HEK293 (cell line): ENCODE measurements around the gene CCNYL1.

Experiments
- CTCF ChIA-PET: fragments of 350-600 bp; formaldehyde crosslinking; extraction: SDS; loops from one replicate; lab custom pipeline; 2021; ENCODE audit warnings: antibody characterized with exemption; lab: Yijun Ruan, JAX
- POLR2A ChIA-PET: fragments of 300-600 bp; formaldehyde crosslinking; extraction: SDS; loops from one replicate; lab custom pipeline; 2020; ENCODE audit warnings: antibody characterized with exemption, inconsistent platforms; lab: Yijun Ruan, JAX
- H3K27ac ChIP-seq: fragments of 200-500 bp; sonication (Bioruptor generic); 2 replicates; pipeline ENCODE4 v1.5.1; 2014; ENCODE audit warnings: low read depth, low read length, control low read depth, inconsistent platforms; ENCODE audit errors: extremely low read depth
- H3K36me3 ChIP-seq, 2 experiments: fragments of 200-500 bp in 1 of 2; sonication (Bioruptor generic) in 1 of 2; 1 replicate in 1 of 2; 2 replicates in 1 of 2; pipeline ENCODE4 v1.5.1; 2014 to 2017; ENCODE audit warnings: inconsistent platforms in 2 of 2, low read length in 2 of 2; ENCODE audit not compliant: control insufficient read depth in 2 of 2, insufficient read depth in 1 of 2
- H3K4me1 ChIP-seq: fragments of 200-500 bp; sonication (Bioruptor generic); 2 replicates; pipeline ENCODE4 v1.5.1; 2014; ENCODE audit warnings: mild to moderate bottlenecking, low read length, inconsistent platforms; ENCODE audit not compliant: control insufficient read depth, insufficient read depth
- H3K4me3 ChIP-seq: 2 replicates; pipeline ENCODE4 v1.5.1; 2011; ENCODE audit warnings: low read depth, mild to moderate bottlenecking, control low read depth, low read length, moderate library complexity
- H3K9me3 ChIP-seq: fragments of 200-500 bp; sonication (Bioruptor generic); 2 replicates; pipeline ENCODE4 v1.5.1; 2014; ENCODE audit warnings: low read depth, low read length, inconsistent platforms; ENCODE audit not compliant: control insufficient read depth, insufficient read depth
- GLIS2 ChIP-seq: fragments of 450-650 bp; formaldehyde crosslinking; IDR thresholded peaks from 2 replicates; pipeline ENCODE4 v1.5.1; 2016; ENCODE audit warnings: missing biosample characterization, missing genetic modification characterization
- HOXA7 ChIP-seq: sonication (generic); formaldehyde crosslinking; IDR thresholded peaks from 2 replicates; pipeline ENCODE4 v1.8.1; 2022; ENCODE audit warnings: missing genetic modification reagents, borderline replicate concordance
- KLF16 ChIP-seq: fragments of 450-650 bp; formaldehyde crosslinking; IDR thresholded peaks from 2 replicates; pipeline ENCODE4 v1.5.1; 2017; ENCODE audit warnings: missing biosample characterization, missing genetic modification characterization
- REPIN1 ChIP-seq: fragments of 450-650 bp; formaldehyde crosslinking; IDR thresholded peaks from 2 replicates; pipeline ENCODE4 v1.5.1; 2017; ENCODE audit warnings: missing biosample characterization, missing genetic modification characterization, low read depth
- SP2 ChIP-seq: fragments of 450-650 bp; formaldehyde crosslinking; IDR thresholded peaks from 2 replicates; pipeline ENCODE4 v1.5.1; 2016; ENCODE audit warnings: missing biosample characterization, missing genetic modification characterization
- ZBTB17 ChIP-seq: fragments of 450-650 bp; formaldehyde crosslinking; IDR thresholded peaks from 2 replicates; pipeline ENCODE4 v1.5.1; 2016; ENCODE audit warnings: missing biosample characterization, missing genetic modification characterization
- ZNF169 ChIP-seq: fragments of 450-650 bp; formaldehyde crosslinking; IDR thresholded peaks from 2 replicates; pipeline ENCODE4 v1.5.1; 2016; ENCODE audit warnings: missing biosample characterization, missing genetic modification characterization
- ZNF629 ChIP-seq: fragments of 450-650 bp; formaldehyde crosslinking; IDR thresholded peaks from 2 replicates; pipeline ENCODE4 v1.5.1; 2017; ENCODE audit warnings: missing biosample characterization, missing genetic modification characterization
- ZNF785 ChIP-seq: fragments of 450-650 bp; formaldehyde crosslinking; IDR thresholded peaks from 2 replicates; pipeline ENCODE4 v1.5.1; 2016; ENCODE audit warnings: missing biosample characterization, missing genetic modification characterization
- ZSCAN23 ChIP-seq: fragments of 450-650 bp; formaldehyde crosslinking; IDR thresholded peaks from 2 replicates; pipeline ENCODE4 v1.5.1; 2016; ENCODE audit warnings: missing biosample characterization, missing genetic modification characterization
- TF ChIP-seq, protein P1 (sequence below): fragments of 450-650 bp; formaldehyde crosslinking; IDR thresholded peaks from 2 replicates; pipeline ENCODE4 v1.5.1; 2016; ENCODE audit warnings: missing biosample characterization, missing genetic modification characterization, borderline replicate concordance
- TF ChIP-seq, protein P2 (sequence below): fragments of 450-650 bp; formaldehyde crosslinking; IDR thresholded peaks from 2 replicates; pipeline ENCODE4 v1.5.1; 2016; ENCODE audit warnings: missing biosample characterization, missing genetic modification characterization
- TF ChIP-seq, protein P3 (sequence below): fragments of 450-650 bp; formaldehyde crosslinking; IDR thresholded peaks from 2 replicates; pipeline ENCODE4 v1.5.1; 2016; ENCODE audit warnings: missing biosample characterization, missing genetic modification characterization
- TF ChIP-seq, protein P4 (sequence below): fragments of 450-650 bp; formaldehyde crosslinking; IDR thresholded peaks from 2 replicates; pipeline ENCODE4 v1.5.1; 2016; ENCODE audit warnings: missing biosample characterization, missing genetic modification characterization
- TF ChIP-seq, protein P5 (sequence below): fragments of 450-650 bp; formaldehyde crosslinking; IDR thresholded peaks from 2 replicates; pipeline ENCODE4 v1.5.1; 2016; ENCODE audit warnings: missing biosample characterization, missing genetic modification characterization
- TF ChIP-seq, protein P6 (sequence below): fragments of 450-650 bp; formaldehyde crosslinking; IDR thresholded peaks from 2 replicates; pipeline ENCODE4 v1.5.1; 2016; ENCODE audit warnings: missing biosample characterization, missing genetic modification characterization, borderline replicate concordance

The CCNYL1 gene

DNA sequence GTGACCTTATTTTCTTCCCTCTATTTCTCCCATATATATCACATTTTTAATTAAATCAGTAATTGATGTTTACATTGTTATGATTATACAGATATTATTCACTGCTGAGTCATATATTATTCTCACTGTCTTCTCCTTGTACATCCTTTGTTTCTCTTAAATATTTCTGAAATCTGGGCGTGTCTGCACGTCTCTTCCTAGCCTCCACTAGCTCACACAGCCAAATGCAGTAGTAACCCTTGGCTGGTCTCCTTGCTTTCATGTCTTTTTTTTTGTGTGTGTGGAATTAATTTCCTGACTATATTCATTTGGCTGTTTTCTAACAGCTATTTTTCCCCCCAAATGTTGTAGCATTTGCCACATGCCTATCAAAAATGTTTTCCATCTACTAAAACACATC lies 15.8 kb downstream of the CCNYL1 start:
- TF ChIP-seq, protein P1, sequence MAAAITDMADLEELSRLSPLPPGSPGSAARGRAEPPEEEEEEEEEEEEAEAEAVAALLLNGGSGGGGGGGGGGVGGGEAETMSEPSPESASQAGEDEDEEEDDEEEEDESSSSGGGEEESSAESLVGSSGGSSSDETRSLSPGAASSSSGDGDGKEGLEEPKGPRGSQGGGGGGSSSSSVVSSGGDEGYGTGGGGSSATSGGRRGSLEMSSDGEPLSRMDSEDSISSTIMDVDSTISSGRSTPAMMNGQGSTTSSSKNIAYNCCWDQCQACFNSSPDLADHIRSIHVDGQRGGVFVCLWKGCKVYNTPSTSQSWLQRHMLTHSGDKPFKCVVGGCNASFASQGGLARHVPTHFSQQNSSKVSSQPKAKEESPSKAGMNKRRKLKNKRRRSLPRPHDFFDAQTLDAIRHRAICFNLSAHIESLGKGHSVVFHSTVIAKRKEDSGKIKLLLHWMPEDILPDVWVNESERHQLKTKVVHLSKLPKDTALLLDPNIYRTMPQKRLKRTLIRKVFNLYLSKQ (tag by site-specific recombination): no peak
- TF ChIP-seq ZNF785 (tag by site-specific recombination) (no peak), ZNF169 (tag by site-specific recombination) (no peak), KLF16 (no peak), REPIN1 (no peak), SP2 (tag by site-specific recombination) (no peak), ZNF629 (tag by site-specific recombination) (no peak), ZSCAN23 (no peak), ZBTB17 (tag by site-specific recombination) (no peak), GLIS2 (tag by site-specific recombination) (no peak), HOXA7 (CRISPR knock-in tag) (no peak)
- TF ChIP-seq, protein P2, sequence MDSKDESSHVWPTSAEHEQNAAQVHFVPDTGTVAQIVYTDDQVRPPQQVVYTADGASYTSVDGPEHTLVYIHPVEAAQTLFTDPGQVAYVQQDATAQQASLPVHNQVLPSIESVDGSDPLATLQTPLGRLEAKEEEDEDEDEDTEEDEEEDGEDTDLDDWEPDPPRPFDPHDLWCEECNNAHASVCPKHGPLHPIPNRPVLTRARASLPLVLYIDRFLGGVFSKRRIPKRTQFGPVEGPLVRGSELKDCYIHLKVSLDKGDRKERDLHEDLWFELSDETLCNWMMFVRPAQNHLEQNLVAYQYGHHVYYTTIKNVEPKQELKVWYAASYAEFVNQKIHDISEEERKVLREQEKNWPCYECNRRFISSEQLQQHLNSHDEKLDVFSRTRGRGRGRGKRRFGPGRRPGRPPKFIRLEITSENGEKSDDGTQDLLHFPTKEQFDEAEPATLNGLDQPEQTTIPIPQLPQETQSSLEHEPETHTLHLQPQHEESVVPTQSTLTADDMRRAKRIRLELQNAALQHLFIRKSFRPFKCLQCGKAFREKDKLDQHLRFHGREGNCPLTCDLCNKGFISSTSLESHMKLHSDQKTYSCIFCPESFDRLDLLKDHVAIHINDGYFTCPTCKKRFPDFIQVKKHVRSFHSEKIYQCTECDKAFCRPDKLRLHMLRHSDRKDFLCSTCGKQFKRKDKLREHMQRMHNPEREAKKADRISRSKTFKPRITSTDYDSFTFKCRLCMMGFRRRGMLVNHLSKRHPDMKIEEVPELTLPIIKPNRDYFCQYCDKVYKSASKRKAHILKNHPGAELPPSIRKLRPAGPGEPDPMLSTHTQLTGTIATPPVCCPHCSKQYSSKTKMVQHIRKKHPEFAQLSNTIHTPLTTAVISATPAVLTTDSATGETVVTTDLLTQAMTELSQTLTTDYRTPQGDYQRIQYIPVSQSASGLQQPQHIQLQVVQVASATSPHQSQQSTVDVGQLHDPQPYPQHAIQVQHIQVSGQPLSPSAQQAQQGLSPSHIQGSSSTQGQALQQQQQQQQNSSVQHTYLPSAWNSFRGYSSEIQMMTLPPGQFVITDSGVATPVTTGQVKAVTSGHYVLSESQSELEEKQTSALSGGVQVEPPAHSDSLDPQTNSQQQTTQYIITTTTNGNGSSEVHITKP (tag by site-specific recombination): no peak
- TF ChIP-seq, protein P3, sequence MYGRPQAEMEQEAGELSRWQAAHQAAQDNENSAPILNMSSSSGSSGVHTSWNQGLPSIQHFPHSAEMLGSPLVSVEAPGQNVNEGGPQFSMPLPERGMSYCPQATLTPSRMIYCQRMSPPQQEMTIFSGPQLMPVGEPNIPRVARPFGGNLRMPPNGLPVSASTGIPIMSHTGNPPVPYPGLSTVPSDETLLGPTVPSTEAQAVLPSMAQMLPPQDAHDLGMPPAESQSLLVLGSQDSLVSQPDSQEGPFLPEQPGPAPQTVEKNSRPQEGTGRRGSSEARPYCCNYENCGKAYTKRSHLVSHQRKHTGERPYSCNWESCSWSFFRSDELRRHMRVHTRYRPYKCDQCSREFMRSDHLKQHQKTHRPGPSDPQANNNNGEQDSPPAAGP (tag by site-specific recombination): no peak
- TF ChIP-seq, protein P4, sequence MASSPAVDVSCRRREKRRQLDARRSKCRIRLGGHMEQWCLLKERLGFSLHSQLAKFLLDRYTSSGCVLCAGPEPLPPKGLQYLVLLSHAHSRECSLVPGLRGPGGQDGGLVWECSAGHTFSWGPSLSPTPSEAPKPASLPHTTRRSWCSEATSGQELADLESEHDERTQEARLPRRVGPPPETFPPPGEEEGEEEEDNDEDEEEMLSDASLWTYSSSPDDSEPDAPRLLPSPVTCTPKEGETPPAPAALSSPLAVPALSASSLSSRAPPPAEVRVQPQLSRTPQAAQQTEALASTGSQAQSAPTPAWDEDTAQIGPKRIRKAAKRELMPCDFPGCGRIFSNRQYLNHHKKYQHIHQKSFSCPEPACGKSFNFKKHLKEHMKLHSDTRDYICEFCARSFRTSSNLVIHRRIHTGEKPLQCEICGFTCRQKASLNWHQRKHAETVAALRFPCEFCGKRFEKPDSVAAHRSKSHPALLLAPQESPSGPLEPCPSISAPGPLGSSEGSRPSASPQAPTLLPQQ (tag by site-specific recombination): no peak
- TF ChIP-seq, protein P5, sequence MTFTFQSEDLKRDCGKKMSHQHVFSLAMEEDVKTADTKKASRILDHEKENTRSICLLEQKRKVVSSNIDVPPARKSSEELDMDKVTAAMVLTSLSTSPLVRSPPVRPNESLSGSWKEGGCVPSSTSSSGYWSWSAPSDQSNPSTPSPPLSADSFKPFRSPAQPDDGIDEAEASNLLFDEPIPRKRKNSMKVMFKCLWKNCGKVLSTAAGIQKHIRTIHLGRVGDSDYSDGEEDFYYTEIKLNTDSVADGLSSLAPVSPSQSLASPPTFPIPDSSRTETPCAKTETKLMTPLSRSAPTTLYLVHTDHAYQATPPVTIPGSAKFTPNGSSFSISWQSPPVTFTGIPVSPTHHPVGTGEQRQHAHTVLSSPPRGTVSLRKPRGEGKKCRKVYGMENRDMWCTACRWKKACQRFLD: no peak
- TF ChIP-seq, protein P6, sequence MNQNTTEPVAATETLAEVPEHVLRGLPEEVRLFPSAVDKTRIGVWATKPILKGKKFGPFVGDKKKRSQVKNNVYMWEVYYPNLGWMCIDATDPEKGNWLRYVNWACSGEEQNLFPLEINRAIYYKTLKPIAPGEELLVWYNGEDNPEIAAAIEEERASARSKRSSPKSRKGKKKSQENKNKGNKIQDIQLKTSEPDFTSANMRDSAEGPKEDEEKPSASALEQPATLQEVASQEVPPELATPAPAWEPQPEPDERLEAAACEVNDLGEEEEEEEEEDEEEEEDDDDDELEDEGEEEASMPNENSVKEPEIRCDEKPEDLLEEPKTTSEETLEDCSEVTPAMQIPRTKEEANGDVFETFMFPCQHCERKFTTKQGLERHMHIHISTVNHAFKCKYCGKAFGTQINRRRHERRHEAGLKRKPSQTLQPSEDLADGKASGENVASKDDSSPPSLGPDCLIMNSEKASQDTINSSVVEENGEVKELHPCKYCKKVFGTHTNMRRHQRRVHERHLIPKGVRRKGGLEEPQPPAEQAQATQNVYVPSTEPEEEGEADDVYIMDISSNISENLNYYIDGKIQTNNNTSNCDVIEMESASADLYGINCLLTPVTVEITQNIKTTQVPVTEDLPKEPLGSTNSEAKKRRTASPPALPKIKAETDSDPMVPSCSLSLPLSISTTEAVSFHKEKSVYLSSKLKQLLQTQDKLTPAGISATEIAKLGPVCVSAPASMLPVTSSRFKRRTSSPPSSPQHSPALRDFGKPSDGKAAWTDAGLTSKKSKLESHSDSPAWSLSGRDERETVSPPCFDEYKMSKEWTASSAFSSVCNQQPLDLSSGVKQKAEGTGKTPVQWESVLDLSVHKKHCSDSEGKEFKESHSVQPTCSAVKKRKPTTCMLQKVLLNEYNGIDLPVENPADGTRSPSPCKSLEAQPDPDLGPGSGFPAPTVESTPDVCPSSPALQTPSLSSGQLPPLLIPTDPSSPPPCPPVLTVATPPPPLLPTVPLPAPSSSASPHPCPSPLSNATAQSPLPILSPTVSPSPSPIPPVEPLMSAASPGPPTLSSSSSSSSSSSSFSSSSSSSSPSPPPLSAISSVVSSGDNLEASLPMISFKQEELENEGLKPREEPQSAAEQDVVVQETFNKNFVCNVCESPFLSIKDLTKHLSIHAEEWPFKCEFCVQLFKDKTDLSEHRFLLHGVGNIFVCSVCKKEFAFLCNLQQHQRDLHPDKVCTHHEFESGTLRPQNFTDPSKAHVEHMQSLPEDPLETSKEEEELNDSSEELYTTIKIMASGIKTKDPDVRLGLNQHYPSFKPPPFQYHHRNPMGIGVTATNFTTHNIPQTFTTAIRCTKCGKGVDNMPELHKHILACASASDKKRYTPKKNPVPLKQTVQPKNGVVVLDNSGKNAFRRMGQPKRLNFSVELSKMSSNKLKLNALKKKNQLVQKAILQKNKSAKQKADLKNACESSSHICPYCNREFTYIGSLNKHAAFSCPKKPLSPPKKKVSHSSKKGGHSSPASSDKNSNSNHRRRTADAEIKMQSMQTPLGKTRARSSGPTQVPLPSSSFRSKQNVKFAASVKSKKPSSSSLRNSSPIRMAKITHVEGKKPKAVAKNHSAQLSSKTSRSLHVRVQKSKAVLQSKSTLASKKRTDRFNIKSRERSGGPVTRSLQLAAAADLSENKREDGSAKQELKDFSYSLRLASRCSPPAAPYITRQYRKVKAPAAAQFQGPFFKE (tag by site-specific recombination): no peak
- Histone ChIP-seq H3K4me3 (no peak overlapping the region), H3K27ac (no peak overlapping the region), H3K4me1 (peaks cover 21% of the 10 kb centered on the region), H3K9me3 (no peaks in the 10 kb centered on the region), H3K36me3 (peaks cover 0 to 10% of the 10 kb centered on the region in 2 experiments; a peak in 2 of 3 replicates)
- POLR2A ChIA-PET: interaction anchor here (2.8 kb wide), 1 partner anchor 16 kb away, joined by 21 read pairs; the partner anchor contains the start of gene CCNYL1
- CTCF ChIA-PET: interaction anchor here (0.6 to 0.9 kb wide), 5 partner anchors 20 to 196 kb away, joined by 3 read pairs; partner anchors contain the start of gene METTL21A
